ENCODE results near the gene ZCCHC24.

GRCh38 chr10:79410315-79411094 is 34.9 kb downstream of the ZCCHC24 start:
- TF ChIP-seq CTCF (IDR thresholded peaks at IDR 0.05 in 8 of 11, conservative IDR thresholded peaks at IDR 0.05 in 3 of 11) (no peak), POLR2A (IDR thresholded peaks at IDR 0.05) (no peak), POLR2AphosphoS5 (IDR thresholded peaks at IDR 0.05) (no peak)
